ENCODE data around the gene CNNM3. TPM values are rescaled to one million over a fixed set of nuclear protein-coding genes. Genes with fewer than 3 reads are reported as not detected.
"Not testable (repeated sequence)": the region's sequence is repeated elsewhere in the genome, so short reads cannot be mapped to it uniquely, and the experiment has no call there.

CNNM3 gene
- polyA plus RNA-seq, 4 donors, result 5.7 to 36.8 (median 11.3) TPM

- Histone ChIP-seq H3K27ac (ENCODE audit: low read depth in 1 of 3, low read length in 2 of 3) (no peak overlapping the region), H3K27me3 (ENCODE audit: control insufficient read depth in 3 of 3, insufficient read depth in 3 of 3, low read length in 3 of 3) (no peaks in the 10 kb centered on the region), H3K36me3 (ENCODE audit: control insufficient read depth in 3 of 3, insufficient read depth in 2 of 3, low read depth in 1 of 3, low read length in 3 of 3) (peaks cover 4 to 68% (median 6%) of the 10 kb centered on the region in 3 donors), H3K4me3 (ENCODE audit: low read depth in 1 of 3, low read length in 3 of 3) (no peak overlapping the region), H3K9me3 (ENCODE audit: control insufficient read depth in 2 of 2, insufficient read depth in 1 of 2, low read depth in 1 of 2, low read length in 1 of 2) (no peaks in the 10 kb centered on the region), H3K4me1 (ENCODE audit: control insufficient read depth in 3 of 3, insufficient read depth in 2 of 3, low read depth in 1 of 3, low read length in 2 of 3) (peaks cover 0 to 6% (median 0%) of the 10 kb centered on the region in 3 donors)
- WGBS, 3 donors, result 29 to 44% (median 35%) methylated on average over 15 of the region's 15 CpGs
- DNase-seq, result peak; percentile 77 to 83
- no peak for FAIRE-seq
These were observed 14.9 kb upstream of the CNNM3 start for GRCh38 chr2:96801005-96801785.

GRCh38 chr2:96801786-96802595, 14.1 kb upstream of the CNNM3 start:
- no peaks in the 10 kb centered on the region for H3K27me3 ChIP-seq (ENCODE audit: control insufficient read depth in 3 of 3, insufficient read depth in 3 of 3, low read length in 3 of 3)
- FAIRE-seq (no peak), DNase-seq (no peak)
- H3K4me1 ChIP-seq (ENCODE audit: control insufficient read depth in 3 of 3, insufficient read depth in 2 of 3, low read depth in 1 of 3, low read length in 2 of 3), result peaks cover 0 to 6% (median 0%) of the 10 kb centered on the region in 3 donors
- no peak overlapping the region for H3K27ac ChIP-seq (ENCODE audit: low read depth in 1 of 3, low read length in 2 of 3)
- no peak overlapping the region for H3K4me3 ChIP-seq (ENCODE audit: low read depth in 1 of 3, low read length in 3 of 3)
- WGBS, 3 donors, result 74 to 86% (median 81%) methylated on average over 10 of the region's 10 CpGs
- peaks cover 4 to 71% (median 6%) of the 10 kb centered on the region in 3 donors for H3K36me3 ChIP-seq (ENCODE audit: control insufficient read depth in 3 of 3, insufficient read depth in 2 of 3, low read depth in 1 of 3, low read length in 3 of 3)
- H3K9me3 ChIP-seq (ENCODE audit: control insufficient read depth in 2 of 2, insufficient read depth in 1 of 2, low read depth in 1 of 2, low read length in 1 of 2), result no peaks in the 10 kb centered on the region

- FAIRE-seq, result no peak
- Histone ChIP-seq H3K4me3 (ENCODE audit: low read depth in 1 of 3, low read length in 3 of 3) (no peak overlapping the region), H3K27ac (ENCODE audit: low read depth in 1 of 3, low read length in 2 of 3) (no peak overlapping the region), H3K4me1 (ENCODE audit: control insufficient read depth in 3 of 3, insufficient read depth in 2 of 3, low read depth in 1 of 3, low read length in 2 of 3) (peaks cover 0 to 6% (median 0%) of the 10 kb centered on the region in 3 donors), H3K36me3 (ENCODE audit: control insufficient read depth in 3 of 3, insufficient read depth in 2 of 3, low read depth in 1 of 3, low read length in 3 of 3) (peaks cover 4 to 66% (median 6%) of the 10 kb centered on the region in 3 donors), H3K9me3 (ENCODE audit: control insufficient read depth in 2 of 2, insufficient read depth in 1 of 2, low read depth in 1 of 2, low read length in 1 of 2) (no peaks in the 10 kb centered on the region), H3K27me3 (ENCODE audit: control insufficient read depth in 3 of 3, insufficient read depth in 3 of 3, low read length in 3 of 3) (no peaks in the 10 kb centered on the region)
- no peak for DNase-seq
- 89 to 95% (median 94%) methylated on average over 7 of the region's 7 CpGs for WGBS, 3 donors
These were observed 13.3 kb upstream of the CNNM3 start for GRCh38 chr2:96802721-96803120.

- Histone ChIP-seq H3K36me3 (ENCODE audit: control insufficient read depth in 3 of 3, insufficient read depth in 2 of 3, low read depth in 1 of 3, low read length in 3 of 3) (peaks cover 0 to 60% (median 7%) of the 10 kb centered on the region in 3 donors), H3K27me3 (ENCODE audit: control insufficient read depth in 3 of 3, insufficient read depth in 3 of 3, low read length in 3 of 3) (no peaks in the 10 kb centered on the region), H3K4me3 (ENCODE audit: low read depth in 1 of 3, low read length in 3 of 3) (no peak overlapping the region), H3K27ac (ENCODE audit: low read depth in 1 of 3, low read length in 2 of 3) (no peak overlapping the region), H3K9me3 (ENCODE audit: control insufficient read depth in 2 of 2, insufficient read depth in 1 of 2, low read depth in 1 of 2, low read length in 1 of 2) (no peaks in the 10 kb centered on the region), H3K4me1 (ENCODE audit: control insufficient read depth in 3 of 3, insufficient read depth in 2 of 3, low read depth in 1 of 3, low read length in 2 of 3) (peaks cover 0 to 6% (median 0%) of the 10 kb centered on the region in 3 donors)
- DNase-seq, result no peak
- no peak for FAIRE-seq
These were observed 11.1 kb upstream of the CNNM3 start for GRCh38 chr2:96804986-96805385.

- H3K4me1 ChIP-seq (ENCODE audit: control insufficient read depth in 3 of 3, insufficient read depth in 2 of 3, low read depth in 1 of 3, low read length in 2 of 3); H3K27ac ChIP-seq (ENCODE audit: low read depth in 1 of 3, low read length in 2 of 3); FAIRE-seq; H3K9me3 ChIP-seq (ENCODE audit: control insufficient read depth in 2 of 2, insufficient read depth in 1 of 2, low read depth in 1 of 2, low read length in 1 of 2); H3K4me3 ChIP-seq (ENCODE audit: low read depth in 1 of 3, low read length in 3 of 3); DNase-seq; H3K27me3 ChIP-seq (ENCODE audit: control insufficient read depth in 3 of 3, insufficient read depth in 3 of 3, low read length in 3 of 3): not testable (repeated sequence)
- H3K36me3 ChIP-seq (ENCODE audit: control insufficient read depth in 3 of 3, insufficient read depth in 2 of 3, low read depth in 1 of 3, low read length in 3 of 3), result peaks cover 0 to 58% (median 7%) of the 10 kb centered on the region in 3 donors
- 76 to 92% (median 80%) methylated on average over 14 to 17 of the region's 20 CpGs for WGBS, 3 donors
These were observed 10.1 kb upstream of the CNNM3 start for GRCh38 chr2:96805946-96806345.

- Histone ChIP-seq H3K27ac (ENCODE audit: low read depth in 1 of 3, low read length in 2 of 3) (peak overlapping the region; percentile 25 to 92 (median 41)), H3K36me3 (ENCODE audit: control insufficient read depth in 3 of 3, insufficient read depth in 2 of 3, low read depth in 1 of 3, low read length in 3 of 3) (peaks cover 0 to 57% (median 7%) of the 10 kb centered on the region in 3 donors), H3K4me3 (ENCODE audit: low read depth in 1 of 3, low read length in 3 of 3) (no peak overlapping the region), H3K9me3 (ENCODE audit: control insufficient read depth in 2 of 2, insufficient read depth in 1 of 2, low read depth in 1 of 2, low read length in 1 of 2) (no peaks in the 10 kb centered on the region), H3K4me1 (ENCODE audit: control insufficient read depth in 3 of 3, insufficient read depth in 2 of 3, low read depth in 1 of 3, low read length in 2 of 3) (peaks cover 0 to 4% (median 4%) of the 10 kb centered on the region in 3 donors), H3K27me3 (ENCODE audit: control insufficient read depth in 3 of 3, insufficient read depth in 3 of 3, low read length in 3 of 3) (no peaks in the 10 kb centered on the region)
- DNase-seq, result no peak
- 74 to 88% (median 78%) methylated on average over 23 of the region's 23 CpGs for WGBS, 3 donors
- FAIRE-seq, result no peak
These were observed 9.5 kb upstream of the CNNM3 start for GRCh38 chr2:96806468-96807126.

GRCh38 chr2:96807127-96807471, 9.0 kb upstream of the CNNM3 start:
- Histone ChIP-seq H3K4me3 (ENCODE audit: low read depth in 1 of 3, low read length in 3 of 3) (no peak overlapping the region), H3K4me1 (ENCODE audit: control insufficient read depth in 3 of 3, insufficient read depth in 2 of 3, low read depth in 1 of 3, low read length in 2 of 3) (peaks cover 0 to 4% (median 4%) of the 10 kb centered on the region in 3 donors), H3K27ac (ENCODE audit: low read depth in 1 of 3, low read length in 2 of 3) (peak overlapping the region in 2 of 3 donors; percentile 41 to 92), H3K36me3 (ENCODE audit: control insufficient read depth in 3 of 3, insufficient read depth in 2 of 3, low read depth in 1 of 3, low read length in 3 of 3) (peaks cover 0 to 56% (median 6%) of the 10 kb centered on the region in 3 donors), H3K9me3 (ENCODE audit: control insufficient read depth in 2 of 2, insufficient read depth in 1 of 2, low read depth in 1 of 2, low read length in 1 of 2) (no peaks in the 10 kb centered on the region), H3K27me3 (ENCODE audit: control insufficient read depth in 3 of 3, insufficient read depth in 3 of 3, low read length in 3 of 3) (no peaks in the 10 kb centered on the region)
- no peak for FAIRE-seq
- WGBS, 3 donors, result 81 to 89% (median 87%) methylated on average over 10 of the region's 10 CpGs
- DNase-seq, result no peak

GRCh38 chr2:96808176-96808837, 7.8 kb upstream of the CNNM3 start:
- H3K4me3 ChIP-seq (ENCODE audit: low read depth in 1 of 3, low read length in 3 of 3), result no peak overlapping the region
- no peak for DNase-seq
- H3K9me3 ChIP-seq (ENCODE audit: control insufficient read depth in 2 of 2, insufficient read depth in 1 of 2, low read depth in 1 of 2, low read length in 1 of 2), result no peaks in the 10 kb centered on the region
- H3K27ac ChIP-seq (ENCODE audit: low read depth in 1 of 3, low read length in 2 of 3), result no peak overlapping the region
- FAIRE-seq, result no peak
- WGBS, 3 donors, result 79 to 85% (median 84%) methylated on average over 10 of the region's 10 CpGs
- no peaks in the 10 kb centered on the region for H3K27me3 ChIP-seq (ENCODE audit: control insufficient read depth in 3 of 3, insufficient read depth in 3 of 3, low read length in 3 of 3)
- peaks cover 4 to 7% (median 4%) of the 10 kb centered on the region in 3 donors for H3K4me1 ChIP-seq (ENCODE audit: control insufficient read depth in 3 of 3, insufficient read depth in 2 of 3, low read depth in 1 of 3, low read length in 2 of 3)
- peaks cover 0 to 52% (median 5%) of the 10 kb centered on the region in 3 donors for H3K36me3 ChIP-seq (ENCODE audit: control insufficient read depth in 3 of 3, insufficient read depth in 2 of 3, low read depth in 1 of 3, low read length in 3 of 3)
